ENCODE data around the gene SLC6A11.

Gene SLC6A11

DNA sequence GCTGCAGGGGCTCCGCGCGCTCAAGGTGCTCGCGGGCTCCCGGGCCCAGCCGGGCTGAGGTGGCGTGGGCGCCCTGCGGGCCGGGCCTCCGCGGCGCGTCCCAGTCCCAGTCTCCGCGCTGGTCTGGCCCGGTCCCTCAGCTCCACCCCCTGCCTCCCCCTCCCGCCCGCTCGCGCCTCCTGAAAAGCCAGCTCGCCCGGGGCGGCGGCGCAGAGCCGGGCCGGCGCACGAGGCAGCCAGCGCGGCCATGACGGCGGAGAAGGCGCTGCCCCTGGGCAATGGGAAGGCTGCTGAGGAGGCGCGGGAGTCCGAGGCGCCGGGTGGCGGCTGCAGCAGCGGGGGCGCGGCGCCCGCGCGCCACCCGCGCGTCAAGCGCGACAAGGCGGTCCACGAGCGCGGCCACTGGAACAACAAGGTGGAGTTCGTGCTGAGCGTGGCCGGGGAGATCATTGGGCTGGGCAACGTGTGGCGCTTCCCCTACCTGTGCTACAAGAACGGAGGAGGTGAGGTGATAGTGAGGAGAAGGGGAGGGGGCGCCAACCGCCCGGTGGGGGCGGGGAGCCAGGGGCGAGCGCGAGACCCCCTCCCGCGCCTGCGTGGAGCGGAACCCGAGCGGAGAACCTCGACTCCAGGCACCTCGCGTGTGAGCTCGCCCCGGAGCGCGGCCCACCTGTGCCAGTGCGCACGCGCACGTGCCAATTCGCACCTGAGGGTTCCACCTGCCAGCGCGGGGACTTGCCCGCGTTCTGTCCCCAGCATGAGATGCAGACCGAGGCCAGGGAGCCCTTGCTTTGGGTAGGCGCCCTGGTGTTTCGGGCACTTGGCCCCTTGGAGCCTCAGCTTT lies at the start of gene SLC6A11:
TSS of gene SLC6A11 (plus strand) at position 210 of the 844 bp plus-strand sequence. CDS start at position 248, 38 bp downstream.
- DNase-seq = no peak

DNA sequence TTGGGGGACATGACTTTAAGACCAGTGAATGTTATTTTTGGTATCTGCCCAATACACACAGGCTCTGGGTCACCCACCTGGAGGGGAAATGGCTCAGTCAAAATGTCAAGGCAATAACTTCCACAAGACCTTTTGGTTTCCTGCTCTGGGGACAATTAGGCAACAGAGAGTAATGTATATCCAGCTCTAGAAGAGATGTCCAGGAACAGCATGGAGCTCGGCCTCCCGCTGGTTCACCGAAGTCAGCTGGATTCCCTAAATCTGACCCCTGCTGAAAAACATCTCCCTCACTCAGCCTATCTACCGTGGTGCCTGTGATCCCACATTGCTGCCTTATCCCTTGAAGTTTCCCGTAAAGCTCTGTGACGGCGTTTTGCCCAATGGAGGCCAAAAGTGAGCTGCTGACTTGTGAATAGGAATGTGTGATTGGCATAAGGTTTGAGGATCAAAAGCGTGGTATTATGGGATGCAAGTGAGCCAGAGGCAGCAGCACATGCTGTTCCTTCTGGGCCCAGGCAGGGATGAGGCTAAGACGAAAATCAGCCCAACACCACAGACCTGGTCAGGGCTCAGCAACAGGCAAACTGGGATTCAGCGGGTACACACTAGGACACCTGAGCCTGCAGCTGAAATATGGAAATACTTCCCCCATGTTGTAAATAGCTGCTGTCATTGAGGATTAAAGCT lies 47.2 kb upstream of the SLC6A11 start:
- no peak for DNase-seq

- no peak for DNase-seq
These were observed 45.5 kb upstream of the SLC6A11 start for GRCh38 chr3:10770547-10770946.

GRCh38 chr3:10770981-10771380 lies 45.0 kb upstream of the SLC6A11 start:
- no peak for DNase-seq

DNA sequence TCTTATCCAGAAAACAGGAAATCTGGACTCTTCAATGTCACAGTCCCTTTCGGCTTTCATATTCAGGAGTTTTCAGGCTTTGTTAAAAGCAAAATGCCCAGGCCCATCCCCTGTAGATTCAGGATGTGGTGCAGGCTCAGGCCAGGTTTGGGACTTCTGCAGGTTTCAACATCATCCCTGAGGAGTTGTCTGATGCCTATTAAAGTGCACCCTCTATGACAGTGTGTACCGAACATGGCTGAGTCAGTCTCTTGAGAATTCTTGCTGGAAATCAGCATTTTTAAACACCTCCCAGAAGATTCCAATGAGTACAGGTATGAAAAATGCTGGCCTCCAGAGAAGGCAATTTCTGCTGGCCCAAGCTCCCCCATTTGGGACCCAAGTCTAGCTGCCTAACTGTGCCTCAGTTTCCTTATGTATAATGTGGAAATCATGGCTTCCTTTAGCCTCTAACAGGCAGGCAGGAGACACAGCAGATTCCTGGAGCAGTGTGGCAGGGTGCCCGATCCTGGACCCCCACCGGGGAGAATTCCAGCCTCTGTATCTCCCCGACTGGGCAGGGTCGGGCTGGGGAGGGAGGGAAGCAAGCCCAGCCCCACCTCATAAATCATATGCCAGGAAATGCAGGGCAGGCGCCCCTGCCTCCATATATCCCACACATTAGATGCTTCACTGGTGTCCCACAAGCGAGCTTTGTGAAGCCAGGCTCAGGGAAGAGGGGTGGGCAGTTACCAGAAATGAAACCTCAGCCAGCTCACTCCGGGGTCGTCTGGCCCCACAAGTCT lies 44.4 kb upstream of the SLC6A11 start:
- no peak for DNase-seq

GRCh38 chr3:10772271-10773161 lies 43.5 kb upstream of the SLC6A11 start:
- DNase-seq = no peak

DNA sequence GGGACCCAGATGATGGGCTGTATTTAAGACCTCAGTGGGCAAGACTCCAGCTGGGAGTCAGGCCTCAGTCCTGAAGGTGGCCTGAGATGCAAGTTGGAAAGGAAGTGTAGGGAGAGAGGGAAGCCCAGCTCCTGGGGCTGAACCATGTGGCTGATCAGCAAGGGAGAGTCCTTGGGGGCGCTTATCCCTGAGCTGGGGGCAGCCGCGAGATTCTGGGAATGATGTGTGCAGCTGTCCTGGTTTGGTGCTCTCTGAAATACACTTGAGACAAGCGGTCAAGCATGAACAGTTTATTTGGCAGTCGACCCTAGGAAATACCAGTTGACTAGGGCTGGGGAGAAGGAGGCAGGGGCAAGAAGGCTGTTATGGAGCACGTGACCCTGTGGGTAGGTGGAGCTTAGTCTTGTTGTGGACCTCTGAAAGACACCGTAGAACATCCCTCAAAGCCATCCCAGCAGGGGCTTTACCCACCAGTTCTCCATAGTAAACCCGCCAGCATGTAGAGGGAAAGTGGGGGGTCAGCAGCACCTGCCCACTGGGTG lies 41.8 kb upstream of the SLC6A11 start:
- no peak for DNase-seq

- no peak for DNase-seq
These were observed 41.2 kb upstream of the SLC6A11 start for GRCh38 chr3:10774825-10775224.

GRCh38 chr3:10775259-10775658 lies 40.8 kb upstream of the SLC6A11 start:
- no peak for DNase-seq

GRCh38 chr3:10775828-10776227 lies 40.2 kb upstream of the SLC6A11 start:
- no peak for DNase-seq

GRCh38 chr3:10777627-10778026 lies 38.4 kb upstream of the SLC6A11 start:
- DNase-seq = no peak

GRCh38 chr3:10778492-10779292 lies 37.3 kb upstream of the SLC6A11 start:
- no peak for DNase-seq

- no peak for DNase-seq
These were observed 36.7 kb upstream of the SLC6A11 start for GRCh38 chr3:10779293-10779805.

DNA sequence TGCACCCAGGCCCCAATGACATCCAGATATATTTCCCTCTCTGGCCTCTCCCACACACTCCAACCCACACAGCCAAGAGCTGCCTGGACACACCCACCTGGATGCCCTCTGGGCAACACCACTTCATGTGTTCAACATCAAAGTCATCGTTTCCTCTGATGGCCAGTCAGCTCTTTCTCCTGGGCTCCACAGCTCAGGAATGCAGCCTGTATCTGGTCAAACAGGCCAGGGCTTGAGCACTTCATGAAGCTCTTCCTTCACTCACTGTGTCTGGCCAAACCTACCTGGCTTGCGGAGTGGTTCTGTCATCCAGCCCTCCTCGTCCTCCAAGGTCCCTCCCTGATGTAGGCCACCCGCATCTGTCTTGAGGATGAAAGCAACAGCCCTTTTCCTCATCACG lies 35.8 kb upstream of the SLC6A11 start:
- DNase-seq = no peak

GRCh38 chr3:10780922-10781321 lies 35.1 kb upstream of the SLC6A11 start:
- no peak for DNase-seq

- DNase-seq = no peak
These were observed 34.0 kb upstream of the SLC6A11 start for GRCh38 chr3:10781981-10782380.

GRCh38 chr3:10783360-10784351 lies 32.4 kb upstream of the SLC6A11 start:
- DNase-seq = peak; percentile 38

GRCh38 chr3:10786640-10787039 lies 29.4 kb upstream of the SLC6A11 start:
- no peak for DNase-seq

- DNase-seq = no peak
These were observed 27.6 kb upstream of the SLC6A11 start for GRCh38 chr3:10788451-10788850.

- DNase-seq = no peak
These were observed 25.3 kb upstream of the SLC6A11 start for GRCh38 chr3:10790713-10791112.
